Astrocyte of the cerebellum (primary cell): ENCODE results near the gene PORCN.

Experiments
- DNase-seq: peaks from one replicate; pipeline ENCODE4 v3.0.0-alpha.2; 2011; ENCODE audit warnings: low read depth
- H3K4me3 ChIP-seq: 2 replicates; pipeline ENCODE4 v1.5.1; 2011; ENCODE audit warnings: mild to moderate bottlenecking, low read depth, low read length, moderate library complexity
- CTCF ChIP-seq: IDR thresholded peaks from 2 replicates; pipeline ENCODE4 v1.5.1; 2012; ENCODE audit warnings: low read length, low read depth, moderate library complexity, mild to moderate bottlenecking; ENCODE audit errors: missing control alignments
- in situ Hi-C: cut with HindIII; loops from 2 replicates; pipeline ENCODE4 v1.10.0; 2017; ENCODE audit warnings: low sequenced_read_pairs

The PORCN gene

DNA sequence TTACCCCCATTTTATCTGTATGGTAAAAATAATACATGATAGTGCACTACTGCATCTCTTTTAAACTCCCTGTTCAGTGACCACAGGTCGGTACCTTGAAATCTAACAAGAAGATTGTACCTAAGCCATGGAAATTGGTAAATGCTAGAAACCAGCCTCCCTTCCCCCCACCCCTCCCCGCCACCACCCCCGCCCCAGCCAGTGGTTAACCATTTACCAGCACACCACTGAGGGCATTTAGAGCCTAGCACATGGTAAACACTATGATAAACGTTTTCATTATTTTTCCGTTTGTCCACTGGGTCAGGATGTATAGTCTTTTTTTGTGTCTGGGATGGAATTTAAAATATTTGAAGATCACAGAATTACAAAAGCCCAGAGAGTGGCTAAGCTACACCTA lies 33.5 kb upstream of the PORCN start:
- in situ Hi-C loops = no loop called here
- peak overlapping the region; percentile 77 for H3K4me3 ChIP-seq
- DNase-seq = no peak
- no peak for TF ChIP-seq CTCF

GRCh38 chrX:48475774-48476577 lies 32.8 kb upstream of the PORCN start, which contains the start of gene FTSJ1:
FTSJ1 (plus strand) TSS chrX:48476199; CDS start chrX:48478048, 1,849 bp downstream.
- in situ Hi-C loops = no loop called here
- H3K4me3 ChIP-seq = peak within 1 kb of the TSS; percentile 77
- no peak for TF ChIP-seq CTCF
- peak; percentile 82 for DNase-seq

DNA sequence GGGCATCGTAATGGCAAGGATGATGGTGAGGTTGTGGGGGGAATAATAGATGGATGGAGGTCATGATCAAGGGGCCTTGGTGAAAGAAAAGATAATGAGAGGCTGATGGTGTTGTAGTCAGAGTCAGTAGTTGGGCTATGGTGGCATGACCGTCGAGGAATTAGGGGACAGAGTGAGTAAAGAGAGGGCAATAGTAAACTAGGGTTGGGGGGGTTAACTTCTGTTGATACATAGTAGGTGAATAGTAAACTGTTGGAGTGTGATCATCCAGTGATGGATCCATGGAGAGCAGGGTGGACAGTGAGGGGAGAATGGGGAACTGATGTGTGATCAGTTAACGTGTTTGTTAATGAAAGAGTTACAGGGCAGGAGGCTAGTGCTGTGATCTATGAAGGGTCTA lies 31.9 kb upstream of the PORCN start:
- TF ChIP-seq CTCF = no peak
- in situ Hi-C loops = no loop called here
- H3K4me3 ChIP-seq = peak overlapping the region; percentile 77
- DNase-seq = no peak

DNA sequence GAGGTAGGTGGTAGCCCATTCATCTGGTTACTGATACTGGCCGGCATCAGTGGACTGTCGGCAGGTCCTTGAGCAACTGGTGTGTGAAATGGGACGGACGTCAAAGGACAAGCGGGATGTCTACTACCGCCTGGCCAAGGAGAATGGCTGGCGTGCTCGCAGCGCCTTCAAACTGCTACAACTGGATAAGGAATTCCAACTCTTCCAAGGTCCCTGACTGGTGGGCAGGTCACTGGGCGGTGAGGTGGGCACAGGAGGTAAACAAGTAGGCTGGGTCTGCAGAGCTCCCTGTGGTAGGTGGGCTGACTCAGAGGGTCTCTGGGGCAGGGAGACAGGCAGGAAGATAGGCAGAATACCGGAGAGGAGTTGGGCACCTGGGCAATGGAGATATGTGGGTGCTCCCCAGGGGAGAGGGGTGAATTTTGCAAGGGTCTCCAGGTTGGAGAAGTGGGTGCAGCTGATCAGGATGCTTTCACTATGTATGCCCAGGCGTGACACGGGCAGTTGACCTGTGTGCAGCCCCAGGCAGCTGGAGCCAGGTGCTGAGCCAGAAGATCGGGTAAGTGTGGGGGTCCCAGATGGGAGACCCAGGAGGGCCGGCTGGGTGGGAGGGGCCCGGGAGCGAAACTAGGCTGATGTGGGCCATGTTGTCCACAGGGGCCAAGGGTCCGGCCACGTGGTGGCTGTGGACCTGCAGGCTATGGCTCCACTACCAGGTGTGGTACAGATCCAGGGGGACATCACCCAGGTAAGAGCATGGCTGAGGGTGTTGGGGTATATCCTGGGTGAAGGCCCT lies 30.6 kb upstream of the PORCN start:
- DNase-seq = no peak
- peak overlapping the region; percentile 77 for H3K4me3 ChIP-seq
- no peak for TF ChIP-seq CTCF
- in situ Hi-C loops = no loop called here

DNA sequence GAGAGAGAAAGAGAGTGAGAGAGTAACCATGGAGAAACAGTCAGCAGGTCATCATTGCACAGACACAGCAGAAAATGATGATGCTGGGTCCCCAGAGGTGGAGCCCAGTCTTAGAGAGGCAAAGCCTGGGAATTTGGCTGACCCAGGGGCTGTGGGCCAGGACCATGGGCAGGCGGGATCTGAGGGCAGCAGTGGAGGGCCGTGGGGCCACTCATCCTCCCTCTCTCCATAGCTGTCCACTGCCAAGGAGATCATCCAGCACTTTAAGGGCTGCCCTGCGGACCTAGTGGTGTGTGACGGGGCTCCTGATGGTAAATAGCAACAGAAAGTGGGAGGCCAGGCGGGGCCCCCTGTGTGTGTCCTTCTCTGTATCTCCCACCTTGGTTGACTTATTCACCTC lies 30.0 kb upstream of the PORCN start:
- no peak for TF ChIP-seq CTCF
- no peak overlapping the region for H3K4me3 ChIP-seq
- no peak for DNase-seq
- in situ Hi-C loops = no loop called here

GRCh38 chrX:48480142-48480541 lies 28.6 kb upstream of the PORCN start:
- in situ Hi-C loops = no loop called here
- DNase-seq = no peak
- no peak for TF ChIP-seq CTCF
- H3K4me3 ChIP-seq = no peak overlapping the region
